HG03432 (cell line): ENCODE measurements around the gene MRAS.

Experiments
- ATAC-seq: cut with Tn5 transposase; IDR thresholded peaks from one replicate; pipeline ENCODE4 v1.9.1; 2021; ENCODE audit warnings: mild to moderate bottlenecking, moderate library complexity; ENCODE audit not compliant: unreplicated experiment

MRAS gene

DNA sequence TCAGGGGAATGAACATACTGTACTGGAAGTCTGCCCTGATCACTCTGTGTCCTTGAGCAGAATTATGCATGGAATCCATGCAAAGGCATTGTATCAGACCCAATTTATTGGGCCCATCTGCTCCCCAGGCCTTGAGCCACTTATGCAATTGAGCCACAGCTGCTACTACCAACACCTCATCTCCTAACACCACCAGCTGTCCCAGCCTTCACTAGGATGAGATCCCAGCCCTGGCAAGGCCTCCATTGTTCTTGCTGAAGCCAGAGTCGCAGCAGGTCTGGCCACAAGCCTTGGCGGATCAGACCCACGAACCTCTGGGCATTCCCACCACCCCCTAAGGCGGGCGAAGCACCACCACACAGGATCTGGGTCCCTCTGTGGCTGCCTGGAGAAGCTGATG is 9.6 kb upstream of the MRAS start:
- no peak for ATAC-seq

DNA sequence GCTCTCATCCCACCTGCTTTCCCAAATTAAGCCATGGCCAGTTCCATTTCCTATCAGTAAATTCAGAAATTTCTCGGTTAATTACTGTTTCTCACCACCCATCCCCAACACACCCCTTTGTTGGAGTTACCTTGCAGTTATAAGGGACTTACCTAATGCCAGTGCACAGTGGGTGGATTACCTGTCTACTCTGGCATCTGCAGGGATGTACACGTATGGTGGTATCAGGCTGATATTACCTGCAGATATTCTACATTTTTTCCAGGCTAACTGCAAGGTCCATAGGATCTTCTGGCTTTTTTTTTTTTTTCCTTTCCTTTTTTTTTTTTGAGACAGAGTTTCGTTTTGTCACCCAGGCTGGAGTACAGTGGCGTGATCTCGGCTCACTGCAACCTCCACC is 7.9 kb upstream of the MRAS start:
- ATAC-seq, result no peak

DNA sequence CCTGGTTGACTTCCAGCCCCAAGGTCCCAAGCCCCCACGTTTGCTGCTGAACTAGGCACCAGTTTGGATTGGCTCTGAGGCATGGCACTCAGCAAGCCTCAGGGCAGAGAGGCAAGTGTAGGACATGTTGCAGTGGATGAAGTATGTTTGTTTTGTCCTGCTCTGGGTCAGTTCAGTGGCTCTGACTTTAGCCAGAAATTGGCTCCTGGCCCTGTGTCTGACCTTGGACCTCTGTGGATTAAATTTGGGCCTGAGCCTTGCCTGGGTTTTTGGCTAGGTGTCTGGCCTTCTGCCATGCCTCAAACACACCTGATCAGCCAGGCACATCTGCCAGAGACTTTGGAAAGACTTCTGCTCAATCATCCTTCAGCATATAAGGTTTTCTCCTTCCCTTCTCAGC is 3.6 kb upstream of the MRAS start:
- ATAC-seq, result no peak

- no peak for ATAC-seq
These were observed 668 bp downstream of the MRAS start for GRCh38 chr3:138348754-138349739.

- ATAC-seq, result no peak
These were observed 1.7 kb downstream of the MRAS start for GRCh38 chr3:138349926-138350665.

DNA sequence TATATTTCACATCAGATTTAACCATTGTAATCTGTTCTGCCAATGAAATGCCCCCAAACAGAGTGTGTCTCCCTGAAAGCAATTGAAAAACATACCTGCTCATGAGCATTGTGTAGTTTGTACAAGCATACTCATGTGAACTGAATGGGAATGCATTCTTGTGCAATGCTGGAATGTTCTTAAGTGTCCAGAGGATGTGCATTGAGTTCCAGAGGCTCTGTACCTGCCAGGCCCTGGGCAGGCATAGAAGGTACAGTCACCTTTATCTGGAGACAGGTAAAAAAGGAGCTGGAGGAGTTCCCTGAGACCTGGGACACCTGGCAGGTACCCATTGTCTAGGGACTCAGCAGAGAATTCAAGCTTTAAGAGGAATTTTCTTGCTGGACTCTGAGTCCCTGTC is 2.8 kb downstream of the MRAS start:
- ATAC-seq, result no peak

DNA sequence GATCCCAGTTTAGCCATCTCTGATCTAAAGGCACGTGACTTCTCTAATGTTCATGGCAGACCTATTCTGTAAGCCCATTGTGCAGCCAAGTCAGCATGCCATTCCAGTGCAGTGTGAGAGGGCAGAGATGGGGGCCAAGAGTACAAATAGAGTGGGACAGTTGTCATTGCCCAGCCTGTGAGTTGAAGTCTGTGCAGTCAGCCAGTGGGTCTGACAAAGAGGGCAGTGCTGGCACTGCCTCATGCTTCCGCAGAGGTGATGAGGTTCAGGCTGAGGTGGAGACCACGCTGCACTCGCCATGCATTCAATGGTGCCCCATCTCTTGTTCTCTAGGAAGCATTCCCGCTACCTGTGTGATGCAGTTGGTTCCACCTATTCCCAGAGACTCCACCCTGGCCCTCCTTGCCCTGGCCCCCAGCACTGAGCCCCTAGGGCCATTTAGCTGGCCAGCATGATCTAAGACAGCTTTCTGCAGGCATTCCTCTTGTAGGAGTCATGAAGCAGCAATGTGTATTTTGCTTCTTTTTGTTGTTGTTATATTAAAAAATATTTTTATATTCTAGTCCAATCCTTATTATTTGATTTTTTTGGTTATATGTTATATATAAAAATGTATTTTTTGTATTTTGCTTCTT is 3.7 kb downstream of the MRAS start:
- ATAC-seq, result no peak

DNA sequence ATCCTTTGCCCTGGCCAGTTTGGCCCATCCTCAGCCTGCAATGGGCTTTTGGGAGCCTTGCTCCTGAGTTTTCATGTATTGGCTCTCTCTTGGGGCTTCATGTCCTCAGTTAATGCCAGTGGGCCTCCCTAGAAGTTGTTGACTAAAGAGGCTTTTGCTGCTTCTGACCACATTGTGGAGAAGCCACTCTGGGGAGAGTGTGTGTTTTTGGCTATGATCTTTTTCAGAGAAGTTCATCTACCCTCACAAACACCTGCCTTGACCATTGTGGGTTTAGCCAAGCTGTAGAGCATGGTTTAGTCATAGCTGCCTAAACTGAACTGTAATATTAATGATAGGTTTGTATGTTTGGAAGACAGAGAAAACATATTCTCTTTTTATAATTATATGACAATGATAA is 6.0 kb downstream of the MRAS start:
- ATAC-seq, result no peak

DNA sequence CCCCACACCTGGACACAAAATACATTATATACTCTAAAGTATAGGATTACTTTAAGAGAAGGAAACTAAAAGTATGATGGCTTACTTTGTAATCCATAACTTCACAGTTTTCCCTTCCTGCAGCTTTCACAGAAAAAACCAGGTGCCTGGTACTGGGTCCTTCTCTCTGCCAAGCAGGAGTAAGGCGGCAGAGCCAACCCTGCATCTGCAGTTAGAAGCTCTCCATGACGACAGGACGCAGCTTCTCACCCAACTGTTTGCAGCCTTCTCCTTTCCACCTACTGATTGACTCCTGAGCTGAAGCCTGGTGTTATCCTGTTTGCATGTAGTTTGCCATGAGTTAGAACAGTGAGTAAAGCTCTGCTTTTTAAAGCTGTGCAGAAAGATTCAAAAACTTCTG is 6.7 kb downstream of the MRAS start:
- no peak for ATAC-seq

- no peak for ATAC-seq
These were observed 8.5 kb downstream of the MRAS start for GRCh38 chr3:138356730-138357405.

GRCh38 chr3:138359148-138359918 is 11.0 kb downstream of the MRAS start:
- no peak for ATAC-seq

DNA sequence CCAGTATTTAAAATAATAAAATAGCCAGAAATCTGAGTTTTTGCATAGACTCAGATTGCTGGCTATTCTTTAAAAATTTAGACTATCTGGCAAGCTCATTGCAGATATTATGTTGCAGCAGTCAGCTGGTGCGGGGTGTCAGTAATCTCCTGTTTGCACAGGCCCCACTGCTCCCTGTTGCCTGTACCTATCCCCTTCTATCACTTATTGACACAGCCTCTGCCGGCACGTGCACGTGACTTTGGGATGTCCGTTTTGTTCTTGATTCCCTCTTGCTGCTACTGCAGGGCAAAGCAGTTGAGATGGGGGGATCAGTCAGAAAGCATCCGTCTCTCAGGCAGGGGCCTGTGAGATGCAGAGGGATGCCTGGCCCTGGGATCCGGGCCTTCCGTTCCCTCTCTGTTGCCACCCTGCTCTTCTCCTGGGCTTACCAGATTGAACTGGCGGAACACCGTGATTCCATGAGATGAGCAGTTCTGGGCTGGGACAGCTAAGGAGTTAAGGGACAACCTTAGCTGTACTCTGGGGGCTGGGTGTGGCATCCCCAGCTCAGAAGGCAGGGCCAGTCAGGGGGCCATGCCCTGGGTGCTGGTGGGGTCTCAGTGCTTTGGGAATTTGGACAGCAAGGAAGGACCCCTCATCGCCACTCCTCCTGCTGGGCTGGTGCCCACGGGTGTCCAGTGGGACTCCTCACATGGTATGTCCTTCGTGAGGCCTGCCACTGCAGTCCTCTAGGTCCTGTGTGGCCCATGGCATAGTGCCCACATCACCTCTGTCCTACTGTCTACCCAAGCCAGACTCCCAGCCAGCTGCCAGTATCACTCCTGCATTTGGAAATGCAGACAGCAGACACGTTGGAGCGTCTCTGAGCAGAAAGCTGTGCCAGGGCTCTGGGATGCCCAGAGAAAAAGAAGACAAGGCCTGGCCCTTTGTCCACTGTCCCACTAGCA is 11.8 kb downstream of the MRAS start:
- ATAC-seq, result no peak

- no peak for ATAC-seq
These were observed 12.6 kb downstream of the MRAS start for GRCh38 chr3:138360869-138361525.

- ATAC-seq, result no peak
These were observed 13.2 kb downstream of the MRAS start for GRCh38 chr3:138361561-138361971.

DNA sequence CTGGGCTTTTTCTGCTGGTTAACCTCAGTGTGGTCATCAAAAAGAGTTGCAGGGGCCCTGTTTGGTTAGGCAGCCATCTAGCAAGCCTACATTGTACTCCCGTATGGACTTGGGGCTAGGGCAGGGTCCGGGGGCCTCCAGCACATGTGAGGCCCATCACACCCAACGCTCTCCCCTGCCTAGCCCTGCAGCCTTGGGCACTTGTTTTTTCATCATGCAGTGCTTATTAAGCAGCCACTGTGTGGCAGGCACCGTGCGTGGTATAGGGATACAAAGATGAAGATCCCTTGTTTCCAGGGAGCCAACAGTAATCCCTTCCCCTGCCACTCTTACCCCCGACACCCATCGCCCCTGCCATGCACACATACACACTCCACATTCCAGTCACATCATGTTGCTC is 14.2 kb downstream of the MRAS start:
- ATAC-seq, result no peak

- no peak for ATAC-seq
These were observed 14.9 kb downstream of the MRAS start for GRCh38 chr3:138363322-138363721.

- no peak for ATAC-seq
These were observed 16.2 kb downstream of the MRAS start for GRCh38 chr3:138364356-138365252.

- ATAC-seq, result no peak
These were observed 16.8 kb downstream of the MRAS start for GRCh38 chr3:138365253-138365555.
